ENCODE results near the gene RPTOR.
A peak's percentile ranks its signal among the peaks of the same experiment; 100 is the strongest.

The RPTOR gene

GRCh38 chr17:80780381-80781198, 236.0 kb downstream of the RPTOR start:
- no peak for TF ChIP-seq OSR1 (CRISPR knock-in tag; IDR thresholded peaks at IDR 0.05)
- TF ChIP-seq RARB (CRISPR knock-in tag; IDR thresholded peaks at IDR 0.05) = no peak
- no peak for TF ChIP-seq ISL1 (CRISPR knock-in tag; IDR thresholded peaks at IDR 0.05)
- no peak for TF ChIP-seq CREB5 (CRISPR knock-in tag; IDR thresholded peaks at IDR 0.05; ENCODE audit: low read depth)
- no peak for TF ChIP-seq ZNF8 (CRISPR knock-in tag; IDR thresholded peaks at IDR 0.05)
- TF ChIP-seq TSHZ2 (CRISPR knock-in tag; IDR thresholded peaks at IDR 0.05) = no peak
- no peak for TF ChIP-seq ZNF70 (CRISPR knock-in tag; IDR thresholded peaks at IDR 0.05)
- TF ChIP-seq SNAI2 (CRISPR knock-in tag; IDR thresholded peaks at IDR 0.05) = no peak
- no peak for TF ChIP-seq ZNF565 (CRISPR knock-in tag; conservative IDR thresholded peaks at IDR 0.05; ENCODE audit: low read depth)
- no peak for TF ChIP-seq CSRNP3 (CRISPR knock-in tag; IDR thresholded peaks at IDR 0.05)
- ATAC-seq = peak; percentile 42

GRCh38 chr17:80781211-80781610, 236.6 kb downstream of the RPTOR start:
- no peak for ATAC-seq
- TF ChIP-seq POU6F1 (CRISPR knock-in tag; IDR thresholded peaks at IDR 0.05; ENCODE audit: borderline replicate concordance, low read depth) = no peak
- TF ChIP-seq PPARA (CRISPR knock-in tag; IDR thresholded peaks at IDR 0.05; ENCODE audit: borderline replicate concordance) = no peak
- no peak for TF ChIP-seq ISL1 (CRISPR knock-in tag; IDR thresholded peaks at IDR 0.05)

GRCh38 chr17:80781807-80782277, 237.2 kb downstream of the RPTOR start:
- no peak for ATAC-seq

More at GRCh38 chr17:80781807-80782277, 237.2 kb downstream of the RPTOR start:
- TF ChIP-seq ESRRG (CRISPR knock-in tag; IDR thresholded peaks at IDR 0.05) (no peak), GLIS3 (CRISPR knock-in tag; IDR thresholded peaks at IDR 0.05) (no peak), OSR1 (CRISPR knock-in tag; IDR thresholded peaks at IDR 0.05) (no peak), PATZ1 (CRISPR knock-in tag; IDR thresholded peaks at IDR 0.05; ENCODE audit: borderline replicate concordance) (no peak), ZFP30 (CRISPR knock-in tag; IDR thresholded peaks at IDR 0.05) (no peak), CSRNP3 (CRISPR knock-in tag; IDR thresholded peaks at IDR 0.05) (no peak), RARB (CRISPR knock-in tag; IDR thresholded peaks at IDR 0.05) (no peak), ARNTL (CRISPR knock-in tag; IDR thresholded peaks at IDR 0.05; ENCODE audit: borderline replicate concordance, low read depth) (no peak), TCF4 (CRISPR knock-in tag; IDR thresholded peaks at IDR 0.05; ENCODE audit: borderline replicate concordance) (no peak)

Measured in SK-N-SH treated with all-trans-retinoic acid at 6 μM for 48 hours (cell line).